ENCODE measurements around the gene SLK.

Gene SLK

GRCh38 chr10:103966671-103967447 is at the start of gene SLK:
Gene SLK, plus strand, starts transcription at chr10:103967140. Its CDS starts 606 bp downstream, at chr10:103967746.
- DNase-seq, result peak; percentile 75

GRCh38 chr10:103917302-103918052 is 49.5 kb upstream of the SLK start:
- DNase-seq, result peak; percentile 19

GRCh38 chr10:103918053-103918846 is 48.7 kb upstream of the SLK start, which contains the start of gene STN1:
Gene STN1, minus strand, starts transcription at chr10:103918184. Its CDS starts 590 bp downstream, at chr10:103917594.
- DNase-seq, result peak; percentile 97

GRCh38 chr10:103919648-103920025 is 47.3 kb upstream of the SLK start:
- no peak for DNase-seq

- no peak for DNase-seq
Observed at GRCh38 chr10:103921248-103921647, 45.7 kb upstream of the SLK start.

- peak; percentile 44 for DNase-seq
Observed at GRCh38 chr10:103921750-103922195, 45.2 kb upstream of the SLK start.

GRCh38 chr10:103922659-103923058 is 44.3 kb upstream of the SLK start:
- DNase-seq, result no peak

- no peak for DNase-seq
Observed at GRCh38 chr10:103923502-103923901, 43.4 kb upstream of the SLK start.

- no peak for DNase-seq
Observed at GRCh38 chr10:103925591-103925990, 41.3 kb upstream of the SLK start.

GRCh38 chr10:103926722-103927319 is 40.1 kb upstream of the SLK start:
- DNase-seq, result no peak

GRCh38 chr10:103928784-103929183 is 38.2 kb upstream of the SLK start:
- no peak for DNase-seq

- no peak for DNase-seq
Observed at GRCh38 chr10:103929381-103929921, 37.5 kb upstream of the SLK start.

GRCh38 chr10:103930449-103930848 is 36.5 kb upstream of the SLK start:
- no peak for DNase-seq

GRCh38 chr10:103930881-103931280 is 36.1 kb upstream of the SLK start:
- DNase-seq, result no peak

- no peak for DNase-seq
Observed at GRCh38 chr10:103931603-103932002, 35.3 kb upstream of the SLK start.

GRCh38 chr10:103932271-103932670 is 34.7 kb upstream of the SLK start:
- DNase-seq, result no peak

- DNase-seq, result no peak
Observed at GRCh38 chr10:103932971-103933370, 34.0 kb upstream of the SLK start.

- DNase-seq, result no peak
Observed at GRCh38 chr10:103933557-103934121, 33.3 kb upstream of the SLK start.

- no peak for DNase-seq
Observed at GRCh38 chr10:103934308-103934707, 32.6 kb upstream of the SLK start.

GRCh38 chr10:103936022-103936421 is 30.9 kb upstream of the SLK start:
- no peak for DNase-seq

GRCh38 chr10:103939522-103939921 is 27.4 kb upstream of the SLK start:
- no peak for DNase-seq

GRCh38 chr10:103941801-103942200 is 25.1 kb upstream of the SLK start:
- DNase-seq, result no peak
